Ishikawa (cell line): ENCODE results near the gene MPV17.

Source experiments
- CREB1 ChIP-seq: IDR thresholded peaks from 2 replicates; pipeline ENCODE4 v1.6.1; 2012; ENCODE audit warnings: low read depth
- EP300 ChIP-seq: IDR thresholded peaks from 2 replicates; pipeline ENCODE4 v1.6.1; 2012; ENCODE audit warnings: borderline replicate concordance
- TAF1 ChIP-seq: IDR thresholded peaks from 2 replicates; pipeline ENCODE4 v1.6.1; 2012; ENCODE audit warnings: low read depth, mild to moderate bottlenecking
- TEAD4 ChIP-seq: IDR thresholded peaks from 2 replicates; pipeline ENCODE4 v1.6.1; 2012
- TF ChIP-seq, protein P1 (sequence below): IDR thresholded peaks from 2 replicates; pipeline ENCODE4 v1.6.1; 2012; ENCODE audit warnings: low read depth, mild to moderate bottlenecking

DNA sequence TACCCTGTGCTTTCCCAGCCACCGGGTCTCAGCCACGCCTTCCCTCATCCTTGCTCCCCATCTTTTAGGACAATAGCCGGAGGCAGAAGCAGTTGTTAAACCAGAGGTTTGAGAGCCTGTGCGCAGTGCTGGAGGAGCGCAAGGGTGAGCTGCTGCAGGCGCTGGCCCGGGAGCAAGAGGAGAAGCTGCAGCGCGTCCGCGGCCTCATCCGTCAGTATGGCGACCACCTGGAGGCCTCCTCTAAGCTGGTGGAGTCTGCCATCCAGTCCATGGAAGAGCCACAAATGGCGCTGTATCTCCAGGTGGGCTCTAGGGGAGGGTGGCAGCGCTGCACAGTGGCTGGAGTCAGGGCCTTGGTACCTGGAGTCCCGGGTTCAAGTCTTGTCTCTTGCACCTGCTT is 17.4 kb downstream of the MPV17 start:
- no peak for TF ChIP-seq EP300
- no peak for TF ChIP-seq TAF1
- TF ChIP-seq CREB1 = no peak
- TF ChIP-seq, protein P1, sequence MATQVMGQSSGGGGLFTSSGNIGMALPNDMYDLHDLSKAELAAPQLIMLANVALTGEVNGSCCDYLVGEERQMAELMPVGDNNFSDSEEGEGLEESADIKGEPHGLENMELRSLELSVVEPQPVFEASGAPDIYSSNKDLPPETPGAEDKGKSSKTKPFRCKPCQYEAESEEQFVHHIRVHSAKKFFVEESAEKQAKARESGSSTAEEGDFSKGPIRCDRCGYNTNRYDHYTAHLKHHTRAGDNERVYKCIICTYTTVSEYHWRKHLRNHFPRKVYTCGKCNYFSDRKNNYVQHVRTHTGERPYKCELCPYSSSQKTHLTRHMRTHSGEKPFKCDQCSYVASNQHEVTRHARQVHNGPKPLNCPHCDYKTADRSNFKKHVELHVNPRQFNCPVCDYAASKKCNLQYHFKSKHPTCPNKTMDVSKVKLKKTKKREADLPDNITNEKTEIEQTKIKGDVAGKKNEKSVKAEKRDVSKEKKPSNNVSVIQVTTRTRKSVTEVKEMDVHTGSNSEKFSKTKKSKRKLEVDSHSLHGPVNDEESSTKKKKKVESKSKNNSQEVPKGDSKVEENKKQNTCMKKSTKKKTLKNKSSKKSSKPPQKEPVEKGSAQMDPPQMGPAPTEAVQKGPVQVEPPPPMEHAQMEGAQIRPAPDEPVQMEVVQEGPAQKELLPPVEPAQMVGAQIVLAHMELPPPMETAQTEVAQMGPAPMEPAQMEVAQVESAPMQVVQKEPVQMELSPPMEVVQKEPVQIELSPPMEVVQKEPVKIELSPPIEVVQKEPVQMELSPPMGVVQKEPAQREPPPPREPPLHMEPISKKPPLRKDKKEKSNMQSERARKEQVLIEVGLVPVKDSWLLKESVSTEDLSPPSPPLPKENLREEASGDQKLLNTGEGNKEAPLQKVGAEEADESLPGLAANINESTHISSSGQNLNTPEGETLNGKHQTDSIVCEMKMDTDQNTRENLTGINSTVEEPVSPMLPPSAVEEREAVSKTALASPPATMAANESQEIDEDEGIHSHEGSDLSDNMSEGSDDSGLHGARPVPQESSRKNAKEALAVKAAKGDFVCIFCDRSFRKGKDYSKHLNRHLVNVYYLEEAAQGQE = no peak
- TF ChIP-seq TEAD4 = no peak
